Muscle layer of duodenum (tissue), 2 donors: ENCODE results near the gene LTBP2.
"Not testable (repeated sequence)": the region's sequence is repeated elsewhere in the genome, so short reads cannot be mapped to it uniquely, and the experiment has no call there.

Experiments used
- H3K27ac ChIP-seq: one replicate; pipeline ENCODE4 v1.7.0; 2013; ENCODE audit warnings: mild to moderate bottlenecking, low read length
- H3K27me3 ChIP-seq: one replicate; pipeline ENCODE4 v1.7.0; 2013; ENCODE audit warnings: low read depth, mild to moderate bottlenecking, control low read depth, low read length
- H3K36me3 ChIP-seq, 2 donors: one replicate each; pipeline ENCODE4 v1.7.0; 2013; ENCODE audit warnings: low read length in 2 of 2, control low read depth in 1 of 2, mild to moderate bottlenecking in 1 of 2; ENCODE audit not compliant: insufficient read depth in 2 of 2, control insufficient read depth in 1 of 2
- H3K4me1 ChIP-seq, 2 donors: one replicate each; pipeline ENCODE4 v1.7.0; 2013; ENCODE audit warnings: low read length in 2 of 2, mild to moderate bottlenecking in 2 of 2, control low read depth in 1 of 2, moderate library complexity in 1 of 2; ENCODE audit not compliant: insufficient read depth in 2 of 2, control insufficient read depth in 1 of 2
- H3K4me3 ChIP-seq, 2 donors: one replicate each; pipeline ENCODE4 v1.7.0; 2013; ENCODE audit warnings: low read length in 2 of 2, low read depth in 1 of 2, mild to moderate bottlenecking in 1 of 2
- H3K9me3 ChIP-seq, 2 donors: one replicate each; pipeline ENCODE4 v1.7.0; 2013; ENCODE audit warnings: low read length in 2 of 2, control low read depth in 1 of 2, mild to moderate bottlenecking in 1 of 2; ENCODE audit not compliant: control insufficient read depth in 1 of 2
- donor health status: healthy.

LTBP2 gene

GRCh38 chr14:74542056-74542685 is 69.9 kb downstream of the LTBP2 start:
- H3K4me3 ChIP-seq, result no peak overlapping the region
- no peaks in the 10 kb centered on the region for H3K27me3 ChIP-seq
- H3K9me3 ChIP-seq, result no peaks in the 10 kb centered on the region
- no peak overlapping the region for H3K27ac ChIP-seq
- peaks cover 0 to 4% of the 10 kb centered on the region in 2 donors for H3K4me1 ChIP-seq
- H3K36me3 ChIP-seq, result no peaks in the 10 kb centered on the region

- Histone ChIP-seq H3K27ac (no peak overlapping the region), H3K36me3 (no peaks in the 10 kb centered on the region), H3K27me3 (no peaks in the 10 kb centered on the region), H3K4me3 (no peak overlapping the region), H3K4me1 (peaks cover 0 to 1% of the 10 kb centered on the region in 2 donors), H3K9me3 (no peaks in the 10 kb centered on the region)
Observed at GRCh38 chr14:74541225-74541624, 70.8 kb downstream of the LTBP2 start.

- Histone ChIP-seq H3K27ac (no peak overlapping the region), H3K4me1 (no peaks in the 10 kb centered on the region), H3K9me3 (no peaks in the 10 kb centered on the region)
Observed at GRCh38 chr14:74539503-74539902, 72.5 kb downstream of the LTBP2 start.

GRCh38 chr14:74538411-74539391 is 73.3 kb downstream of the LTBP2 start:
- H3K9me3 ChIP-seq, result no peaks in the 10 kb centered on the region
- H3K4me3 ChIP-seq, result no peak overlapping the region
- H3K27ac ChIP-seq, result no peak overlapping the region
- H3K36me3 ChIP-seq, result no peaks in the 10 kb centered on the region
- no peaks in the 10 kb centered on the region for H3K4me1 ChIP-seq
- H3K27me3 ChIP-seq, result no peaks in the 10 kb centered on the region

More at GRCh38 chr14:74539503-74539902, 72.5 kb downstream of the LTBP2 start:
- Histone ChIP-seq H3K4me3 (no peak overlapping the region), H3K36me3 (no peaks in the 10 kb centered on the region), H3K27me3 (no peaks in the 10 kb centered on the region)

GRCh38 chr14:74536336-74536735 is 75.7 kb downstream of the LTBP2 start:
- H3K36me3 ChIP-seq, H3K9me3 ChIP-seq, H3K4me3 ChIP-seq, H3K27me3 ChIP-seq, H3K4me1 ChIP-seq, H3K27ac ChIP-seq: not testable (repeated sequence)

GRCh38 chr14:74535756-74536325 is 76.2 kb downstream of the LTBP2 start:
- Histone ChIP-seq H3K4me1 (no peaks in the 10 kb centered on the region), H3K27me3 (no peaks in the 10 kb centered on the region)

GRCh38 chr14:74533576-74533975 is 78.5 kb downstream of the LTBP2 start:
- no peaks in the 10 kb centered on the region for H3K4me1 ChIP-seq
- no peak overlapping the region for H3K4me3 ChIP-seq
- H3K36me3 ChIP-seq, result no peaks in the 10 kb centered on the region
- H3K27me3 ChIP-seq, result no peaks in the 10 kb centered on the region
- no peaks in the 10 kb centered on the region for H3K9me3 ChIP-seq
- no peak overlapping the region for H3K27ac ChIP-seq

More at GRCh38 chr14:74535756-74536325, 76.2 kb downstream of the LTBP2 start:
- no peak overlapping the region for H3K4me3 ChIP-seq
- no peaks in the 10 kb centered on the region for H3K36me3 ChIP-seq
- no peaks in the 10 kb centered on the region for H3K9me3 ChIP-seq
- H3K27ac ChIP-seq, result no peak overlapping the region

- no peak overlapping the region for H3K27ac ChIP-seq
- no peaks in the 10 kb centered on the region for H3K9me3 ChIP-seq
Observed at GRCh38 chr14:74532246-74532645, 79.8 kb downstream of the LTBP2 start.

GRCh38 chr14:74531467-74531866 is 80.6 kb downstream of the LTBP2 start:
- no peaks in the 10 kb centered on the region for H3K9me3 ChIP-seq
- no peak overlapping the region for H3K27ac ChIP-seq
- no peaks in the 10 kb centered on the region for H3K4me1 ChIP-seq
- no peaks in the 10 kb centered on the region for H3K36me3 ChIP-seq
- H3K4me3 ChIP-seq, result no peak overlapping the region
- H3K27me3 ChIP-seq, result no peaks in the 10 kb centered on the region

More at GRCh38 chr14:74532246-74532645, 79.8 kb downstream of the LTBP2 start:
- Histone ChIP-seq H3K4me1 (no peaks in the 10 kb centered on the region), H3K36me3 (no peaks in the 10 kb centered on the region), H3K27me3 (no peaks in the 10 kb centered on the region), H3K4me3 (no peak overlapping the region)

GRCh38 chr14:74531006-74531405 is 81.0 kb downstream of the LTBP2 start:
- Histone ChIP-seq H3K9me3 (no peaks in the 10 kb centered on the region), H3K36me3 (no peaks in the 10 kb centered on the region), H3K27me3 (no peaks in the 10 kb centered on the region), H3K27ac (no peak overlapping the region), H3K4me1 (no peaks in the 10 kb centered on the region), H3K4me3 (no peak overlapping the region)

- no peak overlapping the region for H3K27ac ChIP-seq
- H3K36me3 ChIP-seq, result no peaks in the 10 kb centered on the region
- H3K27me3 ChIP-seq, result no peaks in the 10 kb centered on the region
Observed at GRCh38 chr14:74528886-74529285, 83.2 kb downstream of the LTBP2 start.

More at GRCh38 chr14:74528886-74529285, 83.2 kb downstream of the LTBP2 start:
- Histone ChIP-seq H3K4me1 (no peaks in the 10 kb centered on the region), H3K9me3 (no peaks in the 10 kb centered on the region), H3K4me3 (no peak overlapping the region)
